Measurements from ENCODE around the gene CRACR2B. TPM values are rescaled to one million over a fixed set of nuclear protein-coding genes. Genes with fewer than 3 reads are reported as not detected.

Gene CRACR2B
- total RNA-seq, 1 experiment from 2014 or later, result 17.5 TPM

DNA sequence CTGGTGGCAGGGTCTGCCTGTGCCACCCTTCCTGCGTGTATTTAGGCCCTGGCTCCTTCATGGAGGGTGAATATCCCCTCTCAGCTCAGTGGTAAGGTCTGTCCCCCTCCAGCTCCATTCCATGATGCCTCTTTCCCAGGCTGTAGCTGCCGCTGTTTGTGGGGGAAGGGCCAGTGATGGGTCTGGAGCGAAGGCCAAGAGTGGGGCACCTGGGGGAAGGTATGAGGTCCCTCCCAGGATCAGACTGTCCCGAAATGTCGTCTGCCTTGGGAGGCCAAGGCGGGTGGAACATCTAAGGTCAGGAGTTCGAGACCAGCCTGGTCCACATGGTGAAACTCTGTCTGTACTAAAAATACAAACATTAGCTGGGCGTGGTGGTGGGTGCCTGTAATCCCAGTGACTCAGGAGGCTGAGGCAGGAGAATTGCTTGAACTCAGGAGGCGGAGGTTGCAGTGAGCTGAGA is 6.2 kb downstream of the CRACR2B start:
- no peaks in the 10 kb centered on the region for H3K9me2 ChIP-seq (ENCODE audit: insufficient read depth)
- intact Hi-C loops (cut with micrococcal nuclease; ENCODE audit: unreplicated experiment), result loop anchor here (2.0 kb wide), 1 partner anchor 15 kb away; the partner anchor contains the start of gene PNPLA2
- no TSS peak for BruUV-seq (replicated peaks)
- H3K27ac ChIP-seq, result peak overlapping the region; percentile 78
- no peaks in the 10 kb centered on the region for H3K27me3 ChIP-seq (ENCODE audit: insufficient read depth, low read depth)
- H3K36me3 ChIP-seq (ENCODE audit: low read depth), result no peaks in the 10 kb centered on the region
- peaks cover 15% of the 10 kb centered on the region for H3K4me1 ChIP-seq (replicated peaks; ENCODE audit: insufficient read depth)
- peak overlapping the region; percentile 87 for H3K4me2 ChIP-seq
- TF ChIP-seq, protein P1, sequence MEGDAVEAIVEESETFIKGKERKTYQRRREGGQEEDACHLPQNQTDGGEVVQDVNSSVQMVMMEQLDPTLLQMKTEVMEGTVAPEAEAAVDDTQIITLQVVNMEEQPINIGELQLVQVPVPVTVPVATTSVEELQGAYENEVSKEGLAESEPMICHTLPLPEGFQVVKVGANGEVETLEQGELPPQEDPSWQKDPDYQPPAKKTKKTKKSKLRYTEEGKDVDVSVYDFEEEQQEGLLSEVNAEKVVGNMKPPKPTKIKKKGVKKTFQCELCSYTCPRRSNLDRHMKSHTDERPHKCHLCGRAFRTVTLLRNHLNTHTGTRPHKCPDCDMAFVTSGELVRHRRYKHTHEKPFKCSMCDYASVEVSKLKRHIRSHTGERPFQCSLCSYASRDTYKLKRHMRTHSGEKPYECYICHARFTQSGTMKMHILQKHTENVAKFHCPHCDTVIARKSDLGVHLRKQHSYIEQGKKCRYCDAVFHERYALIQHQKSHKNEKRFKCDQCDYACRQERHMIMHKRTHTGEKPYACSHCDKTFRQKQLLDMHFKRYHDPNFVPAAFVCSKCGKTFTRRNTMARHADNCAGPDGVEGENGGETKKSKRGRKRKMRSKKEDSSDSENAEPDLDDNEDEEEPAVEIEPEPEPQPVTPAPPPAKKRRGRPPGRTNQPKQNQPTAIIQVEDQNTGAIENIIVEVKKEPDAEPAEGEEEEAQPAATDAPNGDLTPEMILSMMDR (conservative IDR thresholded peaks at IDR 0.05), result no peak
- TF ChIP-seq EZH2 (IDR thresholded peaks at IDR 0.05; ENCODE audit: low read depth), result no peak
- H3F3A ChIP-seq (ENCODE audit: insufficient read depth, low read depth), result peaks cover 22% of the 10 kb centered on the region; the same call in 1 of the 2 replicates
- CTCF ChIA-PET, result no interaction called here
- POLR2A ChIA-PET (ENCODE audit: unreplicated experiment), result interaction anchor here (0.6 to 0.7 kb wide), 2 partner anchors 272 to 274 kb away, joined by 4 to 7 read pairs; no protein-coding TSS in a partner anchor
- H4K20me1 ChIP-seq (ENCODE audit: insufficient read depth), result no peaks in the 10 kb centered on the region
- peak overlapping the region; percentile 67; the same call in 1 of the 2 replicates for H3K4me3 ChIP-seq
- H3K79me2 ChIP-seq (ENCODE audit: low read depth), result peaks cover 12% of the 10 kb centered on the region
- no peaks in the 10 kb centered on the region for H3K9me3 ChIP-seq (ENCODE audit: insufficient read depth, low read depth)
- peak in 1 of 2 experiments; percentile 37 for DNase-seq
- H2AFZ ChIP-seq, result no peak overlapping the region

- no peaks in the 10 kb centered on the region for H3K36me3 ChIP-seq (ENCODE audit: low read depth)
- H3K9me2 ChIP-seq (ENCODE audit: insufficient read depth), result no peaks in the 10 kb centered on the region
- peak; percentile 83 to 88 for DNase-seq
- BruUV-seq (replicated peaks), result TSS peak; percentile 76
- H3K9me3 ChIP-seq (ENCODE audit: insufficient read depth, low read depth), result no peaks in the 10 kb centered on the region
- H3K27me3 ChIP-seq (ENCODE audit: insufficient read depth, low read depth), result no peaks in the 10 kb centered on the region
- intact Hi-C loops (cut with micrococcal nuclease; ENCODE audit: unreplicated experiment), result loop anchor here (2.0 kb wide), 1 partner anchor 16 kb away; the partner anchor contains the start of gene PNPLA2
- peaks cover 15% of the 10 kb centered on the region for H3K4me1 ChIP-seq (replicated peaks; ENCODE audit: insufficient read depth)
- CTCF ChIA-PET, result interaction anchor here (1.0 kb wide), 1 partner anchor 9 kb away, joined by 3 read pairs; no protein-coding TSS in a partner anchor
- no peak for TF ChIP-seq EZH2 (IDR thresholded peaks at IDR 0.05; ENCODE audit: low read depth)
- TF ChIP-seq, protein P1 (conservative IDR thresholded peaks at IDR 0.05), result no peak
- H3F3A ChIP-seq (ENCODE audit: insufficient read depth, low read depth), result peaks cover 22% of the 10 kb centered on the region; the same call in 1 of the 2 replicates
- peak overlapping the region; percentile 78 for H3K27ac ChIP-seq
- H3K79me2 ChIP-seq (ENCODE audit: low read depth), result peaks cover 12% of the 10 kb centered on the region
- 0 out of 2 replicates have a peak, but pooled peaks cover 4% of the 10 kb centered on the region for H4K20me1 ChIP-seq (ENCODE audit: insufficient read depth)
- no peak overlapping the region for H2AFZ ChIP-seq
- POLR2A ChIA-PET (ENCODE audit: unreplicated experiment), result interaction anchor here (0.5 to 1.2 kb wide), 13 partner anchors 8 to 275 kb away, joined by 3 to 13 read pairs (median 5); partner anchors contain the start of genes PNPLA2 and TSPAN4
- peak overlapping the region; percentile 67; the same call in 1 of the 2 replicates for H3K4me3 ChIP-seq
- H3K4me2 ChIP-seq, result peak overlapping the region; percentile 87
Measured at GRCh38 chr11:834371-835316, 6.9 kb downstream of the CRACR2B start.

DNA sequence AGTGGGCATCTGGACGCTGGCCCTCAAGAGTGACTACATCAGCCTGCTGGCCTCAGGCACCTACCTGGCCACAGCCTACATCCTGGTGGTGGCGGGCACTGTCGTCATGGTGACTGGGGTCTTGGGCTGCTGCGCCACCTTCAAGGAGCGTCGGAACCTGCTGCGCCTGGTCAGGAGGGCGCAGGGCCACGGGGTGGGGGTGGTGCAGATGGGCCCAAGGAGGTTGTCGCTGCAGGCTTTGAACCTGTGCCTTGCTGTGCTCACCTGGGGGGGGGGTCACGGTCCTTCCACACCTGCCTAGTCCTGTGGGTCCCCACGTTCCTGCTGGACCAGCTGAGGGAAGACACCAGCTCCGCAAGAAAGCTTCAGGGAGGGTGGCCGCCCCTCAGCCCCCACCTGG is 8.6 kb downstream of the CRACR2B start:
- TF ChIP-seq, protein P1 (conservative IDR thresholded peaks at IDR 0.05), result no peak
- TF ChIP-seq EZH2 (IDR thresholded peaks at IDR 0.05; ENCODE audit: low read depth), result no peak
- no TSS peak for BruUV-seq (replicated peaks)
- Histone ChIP-seq H3K36me3 (ENCODE audit: low read depth) (no peaks in the 10 kb centered on the region), H3K4me3 (no peak overlapping the region), H4K20me1 (ENCODE audit: insufficient read depth) (peaks cover 13% of the 10 kb centered on the region), H3K9me2 (ENCODE audit: insufficient read depth) (no peaks in the 10 kb centered on the region), H3F3A (ENCODE audit: insufficient read depth, low read depth) (peaks cover 26% of the 10 kb centered on the region; the same call in 1 of the 2 replicates), H3K27me3 (ENCODE audit: insufficient read depth, low read depth) (no peaks in the 10 kb centered on the region), H3K79me2 (ENCODE audit: low read depth) (peaks cover 22% of the 10 kb centered on the region), H3K4me2 (no peak overlapping the region), H3K9me3 (ENCODE audit: insufficient read depth, low read depth) (no peaks in the 10 kb centered on the region), H2AFZ (no peak overlapping the region), H3K27ac (no peak overlapping the region), H3K4me1 (replicated peaks; ENCODE audit: insufficient read depth) (peaks cover 19% of the 10 kb centered on the region)
- CTCF ChIA-PET, result no interaction called here
- peak in 1 of 2 experiments; percentile 13 for DNase-seq
- intact Hi-C loops (cut with micrococcal nuclease; ENCODE audit: unreplicated experiment), result no loop called here
- POLR2A ChIA-PET (ENCODE audit: unreplicated experiment), result no interaction called here
